Medulla oblongata (tissue), 1 donor: ENCODE data around the gene LASP1NB.
A peak's percentile ranks its signal among the peaks of the same experiment; 100 is the strongest.
"Not testable (repeated sequence)": the region's sequence is repeated elsewhere in the genome, so short reads cannot be mapped to it uniquely, and the experiment has no call there.

Experiments
- DNase-seq: peaks from one replicate; pipeline ENCODE4 v3.0.0-alpha.2; 2015; ENCODE audit errors: extremely low spot score

The LASP1NB gene

GRCh38 chr17:38897176-38897575, 28.2 kb upstream of the LASP1NB start:
- DNase-seq: no peak

- peak; percentile 66 for DNase-seq
Measured at GRCh38 chr17:38897671-38898290, 27.6 kb upstream of the LASP1NB start.

GRCh38 chr17:38898291-38898679, 27.1 kb upstream of the LASP1NB start:
- DNase-seq: no peak

GRCh38 chr17:38898812-38899348, 26.5 kb upstream of the LASP1NB start:
- no peak for DNase-seq

- DNase-seq: no peak
Measured at GRCh38 chr17:38899421-38899820, 26.0 kb upstream of the LASP1NB start.

- DNase-seq: peak; percentile 42
Measured at GRCh38 chr17:38900978-38901656, 24.3 kb upstream of the LASP1NB start.

GRCh38 chr17:38903404-38903803, 22.0 kb upstream of the LASP1NB start:
- no peak for DNase-seq

GRCh38 chr17:38904892-38905291, 20.5 kb upstream of the LASP1NB start:
- no peak for DNase-seq

- DNase-seq: no peak
Measured at GRCh38 chr17:38905375-38905774, 20.0 kb upstream of the LASP1NB start.

- DNase-seq: no peak
Measured at GRCh38 chr17:38906460-38907228, 18.8 kb upstream of the LASP1NB start.

GRCh38 chr17:38907930-38908675, 17.3 kb upstream of the LASP1NB start:
- no peak for DNase-seq

- no peak for DNase-seq
Measured at GRCh38 chr17:38908676-38909181, 16.7 kb upstream of the LASP1NB start.

- no peak for DNase-seq
Measured at GRCh38 chr17:38910325-38910724, 15.1 kb upstream of the LASP1NB start.

- no peak for DNase-seq
Measured at GRCh38 chr17:38911081-38911730, 14.2 kb upstream of the LASP1NB start.

- not testable (repeated sequence) for DNase-seq
Measured at GRCh38 chr17:38911731-38912081, 13.7 kb upstream of the LASP1NB start.

- DNase-seq: no peak
Measured at GRCh38 chr17:38912221-38912813, 13.1 kb upstream of the LASP1NB start.

- no peak for DNase-seq
Measured at GRCh38 chr17:38914741-38915638, 10.4 kb upstream of the LASP1NB start.

- no peak for DNase-seq
Measured at GRCh38 chr17:38915639-38915995, 9.8 kb upstream of the LASP1NB start.

- no peak for DNase-seq
Measured at GRCh38 chr17:38916771-38917170, 8.6 kb upstream of the LASP1NB start.

GRCh38 chr17:38917259-38917658, 8.2 kb upstream of the LASP1NB start:
- no peak for DNase-seq
